AG09319 (cell line): Measurements from ENCODE around the gene AADACL4.

Experiments used
- DNase-seq: peaks from one replicate; pipeline ENCODE4 v3.0.0-alpha.2; 2010; ENCODE audit warnings: low read depth; ENCODE audit errors: extremely low read depth
- CTCF ChIP-seq: IDR thresholded peaks from 2 replicates; pipeline ENCODE4 v1.5.1; 2011; ENCODE audit warnings: low read depth, mild to moderate bottlenecking, inconsistent platforms, low read length, moderate library complexity

Gene AADACL4

GRCh38 chr1:12618661-12618964, 25.3 kb upstream of the AADACL4 start:
- no peak for DNase-seq
- no peak for TF ChIP-seq CTCF

GRCh38 chr1:12618965-12619791, 24.7 kb upstream of the AADACL4 start:
- no peak for TF ChIP-seq CTCF
- peak; percentile 68 for DNase-seq

GRCh38 chr1:12619792-12620487, 23.9 kb upstream of the AADACL4 start:
- TF ChIP-seq CTCF = peak; percentile 97
- DNase-seq = peak; percentile 74

GRCh38 chr1:12620488-12620865, 23.4 kb upstream of the AADACL4 start:
- no peak for DNase-seq
- no peak for TF ChIP-seq CTCF

GRCh38 chr1:12620931-12621330, 23.0 kb upstream of the AADACL4 start:
- DNase-seq = no peak
- no peak for TF ChIP-seq CTCF

- no peak for DNase-seq
- no peak for TF ChIP-seq CTCF
These were observed 22.2 kb upstream of the AADACL4 start for GRCh38 chr1:12621346-12622335.
